GM12891 (cell line): ENCODE measurements around the gene SPCS2.

Experiments
- PAX5 ChIP-seq: IDR thresholded peaks from 2 replicates; pipeline ENCODE4 v1.6.1; 2011; ENCODE audit warnings: low read length, moderate library complexity, mild to moderate bottlenecking; ENCODE audit not compliant: insufficient read depth, severe bottlenecking
- POLR2A ChIP-seq: IDR thresholded peaks from 2 replicates; pipeline ENCODE4 v1.6.1; 2011; ENCODE audit warnings: low read depth, low read length, control low read depth
- POLR2AphosphoS5 ChIP-seq: IDR thresholded peaks from 2 replicates; pipeline ENCODE4 v1.6.1; 2011; ENCODE audit warnings: low read depth, low read length, control low read depth
- TAF1 ChIP-seq: IDR thresholded peaks from 2 replicates; pipeline ENCODE4 v1.6.1; 2011; ENCODE audit warnings: low read depth, low read length, control low read depth

- TF ChIP-seq TAF1, result no peak
- no peak for TF ChIP-seq POLR2AphosphoS5
- TF ChIP-seq POLR2A, result no peak
- TF ChIP-seq PAX5, result no peak
Measured at GRCh38 chr11:74926304-74927030, 22.6 kb upstream of the SPCS2 start.
